ENCODE data around the gene SLC18A2.

The SLC18A2 gene

DNA sequence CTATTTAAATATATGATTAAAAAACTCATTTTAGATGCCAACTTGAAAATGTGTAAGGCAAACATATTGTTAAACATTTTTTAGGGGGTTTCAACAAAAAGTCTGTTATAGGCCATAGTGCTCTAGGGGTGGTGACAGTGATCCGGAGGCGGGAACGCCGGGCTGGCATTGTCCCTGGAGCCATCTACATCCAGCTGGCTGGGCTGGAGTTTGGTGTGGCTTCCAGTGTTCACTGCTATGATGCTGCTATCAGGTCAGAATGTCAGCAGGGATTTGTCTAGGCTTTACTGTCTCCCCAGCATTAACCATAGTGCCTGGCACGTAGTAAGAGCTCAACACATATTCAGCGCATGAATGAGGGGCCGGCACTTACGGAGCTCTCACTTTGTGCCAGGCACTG lies 1.9 kb upstream of the SLC18A2 start:
- DNase-seq = no peak

DNA sequence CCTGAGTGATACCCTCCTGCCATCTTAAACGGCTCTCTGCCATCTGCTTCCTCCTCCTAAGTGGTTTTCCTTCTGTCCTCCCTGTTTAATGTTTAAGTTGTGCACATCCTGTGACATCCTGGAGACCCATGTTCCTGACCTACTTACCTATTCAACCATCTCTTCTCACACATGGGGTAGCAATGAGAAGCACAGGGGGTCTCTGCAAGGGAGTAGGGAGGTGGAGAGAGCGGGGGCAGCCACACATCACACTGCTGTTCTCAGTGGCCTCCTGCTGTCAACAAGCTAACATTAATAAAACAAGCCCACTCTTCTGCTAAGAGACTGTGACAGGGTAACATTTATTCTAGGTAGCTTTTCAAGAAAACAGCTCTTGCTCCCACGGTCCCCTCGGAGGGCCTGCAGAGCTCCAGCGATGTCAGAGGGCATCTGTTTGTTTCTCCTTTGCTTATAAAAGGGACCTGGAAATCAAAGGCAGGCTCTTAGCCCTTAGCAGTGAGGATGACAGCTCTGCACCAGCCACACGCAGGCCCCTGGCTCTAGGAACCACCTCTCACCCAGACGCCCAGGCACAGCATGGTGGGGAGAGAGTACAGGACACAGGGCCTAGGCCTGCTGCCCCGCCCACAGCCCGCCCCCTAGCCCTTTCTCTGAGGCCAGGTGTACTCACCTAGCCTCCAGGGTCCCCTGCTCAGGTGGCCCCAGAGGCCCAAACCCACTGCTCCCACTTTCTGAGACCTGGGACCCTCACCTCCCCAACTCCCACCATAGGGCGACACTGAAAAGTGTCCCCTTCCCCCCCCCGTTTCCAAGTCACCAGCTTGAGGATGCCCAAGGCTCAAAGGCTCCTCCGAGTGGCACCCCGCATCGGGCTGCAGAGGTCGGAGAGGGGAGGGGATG lies 943 bp upstream of the SLC18A2 start:
- DNase-seq = no peak

DNA sequence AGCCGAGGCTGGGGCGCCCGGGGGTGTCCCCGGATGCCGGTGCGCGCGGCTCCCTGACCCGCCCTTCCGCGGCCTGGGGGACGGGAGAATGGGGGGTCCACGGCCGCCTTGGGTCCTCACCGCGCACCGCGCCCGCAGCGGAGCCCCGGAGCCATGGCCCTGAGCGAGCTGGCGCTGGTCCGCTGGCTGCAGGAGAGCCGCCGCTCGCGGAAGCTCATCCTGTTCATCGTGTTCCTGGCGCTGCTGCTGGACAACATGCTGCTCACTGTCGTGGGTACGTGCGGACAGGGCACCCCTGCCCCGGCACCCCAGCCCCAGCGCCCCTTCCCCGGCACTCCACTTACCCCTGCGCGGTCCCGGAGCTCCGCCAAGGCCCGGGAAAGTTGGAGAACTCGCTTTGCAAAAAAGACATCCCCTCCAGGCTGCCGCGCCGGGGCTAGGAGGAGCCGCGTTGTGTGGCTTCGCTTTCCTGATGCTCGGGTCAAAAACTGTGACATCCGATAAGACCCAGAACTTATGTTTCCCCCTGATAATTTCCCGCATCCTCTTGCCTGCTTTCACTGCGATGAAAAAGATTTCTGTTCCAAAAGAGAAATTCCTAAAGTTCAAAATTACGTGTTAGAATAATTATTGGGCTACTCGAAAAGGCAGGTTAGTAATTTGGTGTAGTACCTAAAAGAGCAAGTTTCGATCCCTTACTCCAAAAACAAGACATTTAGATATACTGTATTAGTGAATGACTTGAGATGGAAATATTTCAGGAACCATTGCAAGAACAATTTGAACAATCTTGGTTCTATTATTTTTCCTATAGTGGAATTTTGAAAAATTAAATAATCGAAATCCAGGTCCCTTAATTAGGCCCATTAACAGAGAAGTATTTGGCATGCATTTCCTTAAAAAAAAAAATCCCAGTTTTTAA lies 888 bp downstream of the SLC18A2 start:
- DNase-seq = no peak

DNA sequence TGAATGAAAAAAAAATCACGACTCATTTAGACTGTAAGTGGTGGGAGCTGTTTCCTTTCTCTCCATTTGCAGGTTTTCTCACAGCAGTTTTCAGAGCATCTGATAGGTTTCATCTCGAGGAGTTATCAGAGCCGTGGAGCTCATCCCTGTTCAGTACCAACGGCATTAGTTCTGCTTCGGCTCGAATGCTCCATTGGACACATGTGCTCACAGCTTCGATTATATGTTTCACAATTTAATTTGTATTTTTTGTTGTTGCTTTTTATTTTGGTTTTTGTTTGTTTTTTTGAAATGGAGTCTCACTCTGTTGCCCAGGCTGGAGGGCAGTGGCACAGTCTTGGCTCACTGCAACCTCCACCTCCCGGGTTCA lies 1.5 kb downstream of the SLC18A2 start:
- no peak for DNase-seq

DNA sequence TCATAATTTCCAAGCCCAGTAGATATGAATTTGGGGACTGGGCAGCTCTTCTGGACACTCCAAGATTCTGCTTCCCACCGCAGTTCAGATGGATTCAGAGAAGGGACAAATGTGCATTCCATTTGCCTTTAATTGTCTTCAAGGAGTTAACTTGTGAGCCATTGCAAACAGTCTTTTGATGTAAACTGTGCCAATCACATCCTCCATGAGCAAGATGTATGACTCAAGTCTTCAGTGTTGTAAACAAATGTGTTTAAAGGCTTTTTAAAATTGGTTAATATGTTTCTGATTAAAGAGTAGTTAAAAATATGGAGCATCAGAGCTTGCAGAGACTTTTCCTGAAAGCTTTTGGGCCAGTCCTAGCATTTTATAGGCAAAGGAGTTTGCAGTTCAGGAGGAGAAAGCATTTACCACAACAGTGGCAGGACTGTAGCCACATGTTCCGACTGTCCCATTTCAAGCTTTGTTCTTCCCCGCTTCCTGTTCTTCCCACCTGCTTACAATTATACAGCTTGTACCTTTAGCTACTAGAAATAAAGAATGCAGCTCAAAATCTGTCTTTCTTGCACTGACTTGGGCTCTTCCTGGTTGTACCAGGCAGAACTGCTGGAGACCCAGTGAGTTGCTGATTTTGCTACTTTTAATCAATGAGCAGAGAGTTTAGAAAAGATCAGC lies 6.2 kb downstream of the SLC18A2 start:
- no peak for DNase-seq

DNA sequence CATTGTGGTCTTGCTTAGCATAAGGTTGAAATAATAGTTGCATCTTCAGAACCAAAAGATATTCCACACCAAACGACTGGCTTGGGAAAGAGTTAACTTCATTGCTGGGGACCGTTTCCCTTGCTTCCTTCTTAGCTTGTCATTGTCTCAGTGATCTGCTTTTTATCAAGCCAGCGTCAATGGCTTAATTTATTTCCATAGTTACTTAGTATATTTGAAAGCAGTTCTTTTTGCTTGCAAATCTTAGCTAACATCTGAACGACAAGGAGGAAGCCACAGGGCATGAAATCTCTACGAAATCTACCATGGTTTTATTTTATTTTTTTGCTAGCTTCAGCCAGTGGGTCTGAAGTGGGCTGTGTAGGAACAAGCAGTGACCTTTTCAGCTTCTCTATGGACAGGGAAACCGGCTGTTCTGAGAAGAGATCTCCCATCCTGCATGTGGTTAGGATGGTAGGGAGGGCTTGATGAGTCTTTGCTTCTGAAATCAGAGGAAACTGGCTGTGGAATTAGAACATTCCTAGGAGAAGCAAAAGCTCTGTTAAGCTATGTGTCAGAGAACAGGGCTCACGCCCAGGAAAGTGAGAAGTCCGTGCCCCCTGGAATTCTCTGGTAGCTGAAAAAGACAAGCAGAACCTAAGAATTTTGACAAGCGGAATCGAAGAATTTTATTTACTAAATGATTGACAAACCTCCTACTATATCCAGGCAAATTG lies 8.0 kb downstream of the SLC18A2 start:
- no peak for DNase-seq

DNA sequence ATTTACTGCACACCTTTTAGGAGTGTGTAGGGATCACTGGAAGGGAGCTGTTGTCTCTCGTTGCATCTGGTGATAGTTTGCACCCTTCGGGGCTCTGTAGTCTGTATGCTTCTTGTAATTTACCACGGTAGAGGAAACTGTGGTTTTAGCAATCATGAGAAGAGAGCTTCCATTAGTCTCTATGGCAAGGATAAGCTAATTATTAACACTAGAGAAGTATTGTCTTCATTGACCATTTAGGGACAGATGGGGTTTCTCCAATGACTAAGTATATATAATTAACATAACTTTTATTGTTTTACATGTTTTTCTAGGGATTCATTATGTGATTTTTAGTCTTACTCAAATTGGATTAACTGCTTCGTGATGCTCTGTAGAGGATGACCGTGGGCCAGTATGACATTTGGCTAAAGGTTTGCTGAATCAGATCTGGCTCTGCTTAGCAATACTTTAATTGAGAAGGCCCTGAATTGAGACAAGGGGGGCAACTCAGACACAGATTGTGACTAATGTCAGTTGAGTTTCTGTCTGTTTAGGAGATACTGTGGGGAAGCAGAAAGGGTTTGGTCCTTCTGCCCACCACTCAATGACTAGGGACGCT lies 8.7 kb downstream of the SLC18A2 start:
- no peak for DNase-seq

DNA sequence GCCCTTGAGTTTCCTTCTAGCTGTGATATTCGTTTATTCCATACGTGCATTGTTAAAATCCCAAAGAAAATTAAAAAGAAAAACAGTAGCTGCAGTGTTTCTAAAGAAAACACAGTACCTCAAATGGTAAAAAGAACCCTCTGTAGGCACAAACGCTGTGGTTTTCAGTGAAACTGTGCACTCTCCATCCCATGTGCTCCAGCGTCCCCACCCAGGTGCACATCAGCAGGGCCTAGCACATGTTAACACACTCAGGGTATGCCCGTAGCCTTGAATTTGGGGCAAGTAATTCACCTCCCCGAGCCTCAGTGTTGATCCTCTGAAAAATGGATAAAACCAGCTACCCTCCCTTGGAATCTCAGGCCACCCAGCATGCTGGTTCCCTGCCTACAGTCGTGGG lies 9.5 kb downstream of the SLC18A2 start:
- DNase-seq = no peak

DNA sequence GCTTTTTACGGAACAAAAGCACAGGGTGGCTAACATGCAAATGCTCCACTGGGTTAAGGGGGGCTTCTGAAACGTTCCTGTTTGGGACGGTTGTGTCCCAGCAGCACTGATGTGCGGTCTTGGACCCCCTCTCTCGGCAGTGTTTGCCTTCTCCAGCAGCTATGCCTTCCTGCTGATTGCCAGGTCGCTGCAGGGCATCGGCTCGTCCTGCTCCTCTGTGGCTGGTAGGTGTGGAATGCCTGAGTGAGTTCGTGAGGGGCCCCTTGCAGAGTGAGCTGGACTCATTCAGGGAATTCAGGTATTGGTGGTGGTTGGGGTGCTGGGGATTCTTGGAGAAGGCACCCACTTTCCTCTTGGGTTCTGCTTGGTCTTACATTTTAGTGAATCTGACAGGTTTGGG lies 13.0 kb downstream of the SLC18A2 start:
- no peak for DNase-seq

DNA sequence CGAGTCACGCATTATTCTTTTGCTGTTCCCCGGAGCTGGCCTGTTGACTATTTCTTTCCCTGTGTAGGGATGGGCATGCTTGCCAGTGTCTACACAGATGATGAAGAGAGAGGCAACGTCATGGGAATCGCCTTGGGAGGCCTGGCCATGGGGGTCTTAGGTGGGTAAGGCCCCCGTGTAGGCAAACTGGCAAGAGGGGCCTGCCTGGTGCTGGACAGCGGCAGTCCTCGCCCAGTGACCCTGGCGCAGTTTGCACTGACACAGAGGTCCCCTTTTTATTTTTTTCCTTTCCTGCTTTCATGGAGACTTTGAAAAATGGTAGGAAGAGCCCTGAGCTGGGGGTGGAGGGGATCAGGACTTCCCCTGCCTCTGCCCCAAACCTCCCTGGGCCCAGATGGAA lies 13.4 kb downstream of the SLC18A2 start:
- DNase-seq = no peak

DNA sequence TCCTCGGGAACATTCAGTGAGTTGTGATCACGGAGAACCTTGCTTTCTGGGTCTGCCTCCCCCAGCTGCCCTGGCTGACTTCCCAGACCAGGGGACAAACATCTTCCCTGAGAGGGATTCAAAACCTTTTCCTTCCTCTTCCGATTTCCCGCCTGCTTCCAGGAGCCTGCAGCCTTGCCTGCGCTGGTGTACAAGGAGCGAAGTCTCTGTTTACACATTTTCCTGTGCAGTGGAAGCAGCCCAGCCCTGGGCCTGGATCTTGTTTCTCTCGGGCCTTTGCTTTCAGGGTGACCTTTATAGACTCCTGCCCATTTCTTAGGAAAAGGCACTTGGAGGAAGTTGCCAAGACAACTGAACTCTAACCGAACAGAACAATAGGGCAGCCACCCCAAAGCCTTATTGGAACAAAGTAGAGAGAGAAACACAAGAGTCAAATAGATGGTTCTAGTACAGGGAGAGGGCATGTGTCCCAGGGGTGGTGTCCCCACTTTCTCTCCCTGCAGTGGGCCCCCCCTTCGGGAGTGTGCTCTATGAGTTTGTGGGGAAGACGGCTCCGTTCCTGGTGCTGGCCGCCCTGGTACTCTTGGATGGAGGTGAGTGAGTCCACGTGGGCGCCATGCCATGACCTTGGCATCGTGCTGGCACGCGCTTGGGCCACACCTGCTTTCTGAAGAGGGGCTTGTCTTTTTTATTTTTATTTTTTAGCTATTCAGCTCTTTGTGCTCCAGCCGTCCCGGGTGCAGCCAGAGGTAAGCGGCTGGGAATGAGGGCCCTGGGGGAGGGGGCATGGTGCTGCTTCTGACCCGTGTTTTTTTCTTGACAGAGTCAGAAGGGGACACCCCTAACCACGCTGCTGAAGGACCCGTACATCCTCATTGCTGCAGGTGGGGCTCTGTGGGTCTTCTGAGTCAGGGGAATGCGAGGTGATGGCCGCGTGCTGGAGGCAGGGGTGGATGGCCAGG lies 14.1 kb downstream of the SLC18A2 start:
- no peak for DNase-seq

DNA sequence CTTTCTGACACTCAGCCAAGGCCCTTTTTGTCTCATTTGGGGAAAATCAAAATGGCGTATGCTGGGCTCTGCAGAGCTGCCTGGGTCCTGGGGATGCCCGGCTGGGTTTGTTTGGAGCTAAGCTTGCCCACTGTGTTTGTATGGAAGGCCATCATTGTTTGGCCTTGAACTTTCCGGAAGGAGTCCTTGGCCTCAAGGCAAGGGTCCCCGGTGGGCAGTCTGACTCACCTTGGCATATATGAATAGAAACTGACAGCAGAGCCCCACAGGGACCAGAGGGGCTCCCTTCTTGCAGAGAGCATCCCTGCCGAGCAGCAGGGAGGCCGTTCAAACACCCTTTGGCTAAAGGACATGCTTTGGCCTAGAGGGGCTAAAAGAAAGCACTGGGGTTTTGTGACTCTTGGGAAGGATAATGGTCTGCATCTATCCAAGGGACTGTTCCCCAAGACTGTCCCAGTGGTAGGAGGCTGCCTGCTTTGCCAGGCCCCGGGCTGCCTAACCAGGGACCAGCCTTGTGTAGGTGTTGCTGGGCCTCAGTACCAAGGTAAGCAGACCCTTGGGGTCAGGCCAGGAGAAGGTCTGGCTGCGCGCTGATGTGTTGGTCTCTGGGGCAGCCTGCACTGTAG lies 15.0 kb downstream of the SLC18A2 start:
- no peak for DNase-seq

DNA sequence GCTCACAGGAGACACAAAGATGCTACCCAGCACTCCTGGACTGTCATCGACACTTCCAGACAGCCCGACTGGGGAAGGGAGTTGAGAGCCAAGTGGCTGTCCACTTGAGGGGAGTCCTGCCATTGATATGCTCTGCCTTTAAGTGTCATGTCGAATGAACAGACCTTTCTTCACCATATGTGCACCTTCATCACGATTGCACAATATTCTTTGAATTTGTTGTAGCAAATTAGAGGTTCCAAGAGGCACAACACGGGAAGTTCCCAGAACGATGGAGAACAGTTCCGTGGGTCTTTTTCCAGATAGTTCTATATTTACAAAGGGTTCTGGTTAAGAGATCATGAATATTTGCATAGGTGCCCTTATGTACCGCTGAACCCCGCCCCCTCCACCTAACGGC lies 16.0 kb downstream of the SLC18A2 start:
- DNase-seq = no peak

DNA sequence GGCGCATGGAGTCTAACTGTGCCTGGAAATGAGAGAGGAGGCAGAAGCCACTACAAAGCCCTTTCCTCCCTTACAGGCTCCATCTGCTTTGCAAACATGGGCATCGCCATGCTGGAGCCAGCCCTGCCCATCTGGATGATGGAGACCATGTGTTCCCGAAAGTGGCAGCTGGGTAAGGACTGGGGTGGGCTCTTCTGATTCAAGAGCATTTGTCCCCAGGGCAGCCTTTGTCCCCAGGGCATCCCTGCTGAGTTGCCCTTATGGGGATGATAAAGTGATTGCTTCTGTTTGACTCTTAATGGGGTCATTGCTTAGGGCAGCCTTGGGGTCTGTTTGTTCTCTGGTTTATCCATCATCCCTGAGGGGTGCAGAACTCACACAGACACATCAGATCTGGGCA lies 16.8 kb downstream of the SLC18A2 start:
- DNase-seq = no peak

DNA sequence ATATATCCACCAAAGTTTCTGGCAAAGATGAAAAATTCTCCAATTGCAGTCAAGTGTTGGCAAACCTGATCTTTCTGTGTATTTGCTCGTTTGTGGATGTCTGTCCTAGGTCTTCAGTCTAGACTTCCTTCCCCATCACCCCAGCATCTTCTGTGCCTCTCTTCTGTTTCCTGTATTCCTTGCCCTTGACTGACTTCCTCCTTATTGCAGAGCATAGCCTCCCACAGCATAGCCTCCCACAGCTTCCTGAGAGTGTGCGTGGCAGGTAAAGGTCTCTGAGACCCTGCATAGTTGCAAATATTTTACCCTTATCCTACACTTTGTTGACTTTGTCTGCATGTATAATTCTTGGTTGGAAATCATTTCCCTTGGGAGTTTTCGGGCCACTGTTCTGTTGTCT lies 18.4 kb downstream of the SLC18A2 start:
- DNase-seq = no peak

DNA sequence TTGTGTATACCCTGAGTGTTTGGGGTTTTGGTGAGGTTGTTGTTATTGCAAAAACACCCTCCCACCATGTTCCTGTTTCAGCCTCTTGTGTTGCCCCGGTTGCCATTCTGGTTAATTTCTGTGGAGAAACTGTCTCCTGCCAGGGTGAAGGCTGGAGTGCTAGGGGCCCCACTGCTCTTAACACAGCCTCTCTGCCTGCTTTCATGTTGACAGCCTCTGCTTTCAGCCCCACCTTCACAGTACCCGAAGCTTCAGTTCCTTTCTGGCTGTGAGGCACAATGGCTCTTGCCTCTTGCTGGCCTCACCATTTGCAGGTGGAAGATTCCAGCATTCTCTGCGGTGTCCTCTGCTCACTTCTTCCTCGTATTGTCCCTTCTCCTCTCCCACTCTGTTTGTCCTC lies 19.2 kb downstream of the SLC18A2 start:
- no peak for DNase-seq

DNA sequence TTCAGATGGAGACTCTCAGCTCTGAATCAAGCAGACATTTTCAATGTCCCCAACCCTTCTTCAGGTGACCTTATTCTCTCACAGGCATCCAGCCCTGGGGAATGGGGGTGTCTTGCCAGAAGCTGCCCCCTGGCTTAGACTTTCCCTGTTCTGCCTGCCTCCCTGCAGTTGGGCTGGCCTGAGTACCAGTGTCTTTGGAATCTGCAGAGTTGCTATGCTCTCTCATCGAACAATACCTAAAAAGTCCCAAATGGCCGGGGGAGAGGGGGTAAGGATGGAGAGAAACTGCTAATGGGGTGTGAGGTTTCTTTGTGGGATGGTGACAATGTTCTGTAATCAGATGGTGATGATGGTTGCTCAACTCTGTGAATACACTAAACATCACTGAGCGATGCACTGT lies 20.6 kb downstream of the SLC18A2 start:
- no peak for DNase-seq

DNA sequence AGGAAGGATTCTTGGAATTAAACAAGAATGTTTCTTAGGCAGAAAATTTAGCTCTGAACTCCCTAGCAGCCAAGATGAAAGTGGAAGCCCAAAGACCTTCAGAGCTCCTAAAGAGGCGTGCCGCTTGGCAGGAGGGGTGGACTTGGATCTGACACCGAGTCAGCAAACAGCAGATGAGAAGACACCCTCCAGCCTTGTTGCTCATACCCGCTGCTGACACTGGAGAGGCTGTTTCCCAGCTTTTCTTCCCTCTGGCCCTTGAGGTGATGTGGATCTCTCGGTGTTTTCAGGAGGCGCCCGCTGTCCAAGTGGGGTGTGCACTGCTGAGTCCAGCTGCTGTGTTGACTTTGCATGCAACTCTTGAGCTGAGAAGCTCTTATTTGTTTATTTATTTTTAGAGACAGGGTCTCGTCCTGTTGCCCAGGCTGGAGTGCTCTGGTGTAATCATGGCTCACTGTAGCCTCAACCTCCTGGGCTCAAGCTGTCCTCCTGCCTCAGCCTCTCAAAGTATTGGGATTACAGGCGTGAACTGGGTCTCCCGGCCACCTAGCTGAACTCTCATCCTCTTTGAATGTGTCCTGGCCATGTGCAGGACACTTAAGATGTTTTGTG lies 21.5 kb downstream of the SLC18A2 start:
- DNase-seq = no peak

DNA sequence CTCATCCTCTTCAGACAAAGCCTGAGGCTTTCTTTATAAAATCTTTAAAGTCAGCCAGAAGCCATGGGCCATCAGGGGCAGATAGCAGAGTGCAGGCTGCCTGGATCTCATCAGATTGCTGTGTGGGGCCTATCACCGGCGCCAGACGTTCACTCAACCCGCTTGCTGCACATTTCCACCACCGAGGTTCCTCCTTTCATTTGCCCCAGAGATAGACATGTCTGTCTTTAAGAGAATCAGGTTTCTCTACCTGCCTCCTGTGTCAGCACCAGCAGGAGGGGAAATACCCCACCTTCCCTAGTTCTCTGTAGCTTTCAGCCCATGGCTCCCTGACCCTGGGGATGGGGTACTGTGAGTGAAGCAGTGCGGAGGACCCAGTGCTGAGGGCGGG lies 22.0 kb downstream of the SLC18A2 start:
- DNase-seq = no peak

DNA sequence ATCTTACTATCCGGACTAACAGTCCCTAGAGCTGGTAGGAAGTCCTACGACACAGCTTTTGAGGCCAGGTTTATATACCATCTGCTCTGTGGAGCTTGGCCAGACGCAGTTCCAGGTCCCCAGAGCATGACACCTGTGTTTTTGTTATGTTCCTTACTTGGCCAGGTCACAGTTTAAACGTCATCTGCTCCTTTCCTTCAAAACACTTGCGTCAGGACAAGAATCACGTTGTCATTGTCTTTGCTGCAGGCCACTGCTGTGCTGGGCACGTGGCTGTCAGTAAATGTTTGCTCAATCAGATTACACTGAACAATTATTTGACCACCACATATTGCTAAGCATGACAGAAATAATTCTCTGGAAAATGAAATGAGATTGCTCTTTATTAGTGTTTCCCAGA lies 23.9 kb downstream of the SLC18A2 start:
- no peak for DNase-seq

All from effector CD8-positive, alpha-beta T cell (primary cell).